GM21390 (cell line): ENCODE measurements around the gene SEMA3C.

Experiments
- ATAC-seq: cut with Tn5 transposase; IDR thresholded peaks from one replicate; pipeline ENCODE4 v1.9.1; 2021; ENCODE audit not compliant: unreplicated experiment

SEMA3C gene

GRCh38 chr7:80783678-80784327 lies 135.0 kb downstream of the SEMA3C start:
- no peak for ATAC-seq

GRCh38 chr7:80783186-80783677 lies 135.6 kb downstream of the SEMA3C start:
- ATAC-seq = no peak

GRCh38 chr7:80781561-80781979 lies 137.3 kb downstream of the SEMA3C start:
- no peak for ATAC-seq

- ATAC-seq = no peak
Observed at GRCh38 chr7:80781146-80781545, 137.7 kb downstream of the SEMA3C start.

- no peak for ATAC-seq
Observed at GRCh38 chr7:80779456-80779855, 139.4 kb downstream of the SEMA3C start.

GRCh38 chr7:80775897-80776296 lies 143.0 kb downstream of the SEMA3C start:
- no peak for ATAC-seq

- ATAC-seq = no peak
Observed at GRCh38 chr7:80775482-80775881, 143.4 kb downstream of the SEMA3C start.

GRCh38 chr7:80774843-80775242 lies 144.0 kb downstream of the SEMA3C start:
- ATAC-seq = no peak

- no peak for ATAC-seq
Observed at GRCh38 chr7:80773787-80774508, 144.9 kb downstream of the SEMA3C start.

GRCh38 chr7:80772347-80772993 lies 146.4 kb downstream of the SEMA3C start:
- no peak for ATAC-seq

- no peak for ATAC-seq
Observed at GRCh38 chr7:80771523-80771922, 147.3 kb downstream of the SEMA3C start.

GRCh38 chr7:80770675-80771081 lies 148.2 kb downstream of the SEMA3C start:
- ATAC-seq = peak; percentile 78

- ATAC-seq = no peak
Observed at GRCh38 chr7:80770061-80770460, 148.8 kb downstream of the SEMA3C start.

GRCh38 chr7:80768756-80769155 lies 150.1 kb downstream of the SEMA3C start:
- no peak for ATAC-seq

GRCh38 chr7:80767654-80768053 lies 151.2 kb downstream of the SEMA3C start:
- ATAC-seq = no peak

- no peak for ATAC-seq
Observed at GRCh38 chr7:80766724-80767123, 152.1 kb downstream of the SEMA3C start.

- ATAC-seq = no peak
Observed at GRCh38 chr7:80764132-80764531, 154.7 kb downstream of the SEMA3C start.

GRCh38 chr7:80763704-80764103 lies 155.1 kb downstream of the SEMA3C start:
- ATAC-seq = no peak

- ATAC-seq = no peak
Observed at GRCh38 chr7:80763289-80763688, 155.6 kb downstream of the SEMA3C start.

GRCh38 chr7:80760292-80760691 lies 158.6 kb downstream of the SEMA3C start:
- no peak for ATAC-seq

- no peak for ATAC-seq
Observed at GRCh38 chr7:80752954-80753690, 165.7 kb downstream of the SEMA3C start.
